ENCODE measurements around the gene ARMH3. TPM values are rescaled to one million over a fixed set of nuclear protein-coding genes. Genes with fewer than 3 reads are reported as not detected.
A peak's percentile ranks its signal among the peaks of the same experiment; 100 is the strongest.

ARMH3 gene
- total RNA-seq, 1 donor from 2014 or later: 23.2 TPM

GRCh38 chr10:101902032-101902819, 153.7 kb downstream of the ARMH3 start:
- FAIRE-seq: no peak

GRCh38 chr10:101901340-101901739, 154.6 kb downstream of the ARMH3 start:
- no peak for DNase-seq (ENCODE audit: low spot score in 2 of 2)

More at GRCh38 chr10:101902032-101902819, 153.7 kb downstream of the ARMH3 start:
- DNase-seq (ENCODE audit: low spot score in 2 of 2): no peak

GRCh38 chr10:101897633-101898032, 158.3 kb downstream of the ARMH3 start:
- FAIRE-seq (no peak), DNase-seq (ENCODE audit: low spot score in 2 of 2) (no peak)

More at GRCh38 chr10:101901340-101901739, 154.6 kb downstream of the ARMH3 start:
- no peak for FAIRE-seq

- DNase-seq (ENCODE audit: low spot score in 2 of 2) (no peak), FAIRE-seq (no peak)
Observed at GRCh38 chr10:101896225-101896877, 159.6 kb downstream of the ARMH3 start.

GRCh38 chr10:101895781-101896180, 160.2 kb downstream of the ARMH3 start:
- FAIRE-seq (peak; percentile 24), DNase-seq (ENCODE audit: low spot score in 2 of 2) (no peak)

- no peak for DNase-seq (ENCODE audit: low spot score in 2 of 2)
- FAIRE-seq: no peak
Observed at GRCh38 chr10:101894742-101895141, 161.2 kb downstream of the ARMH3 start.

GRCh38 chr10:101894266-101894665, 161.7 kb downstream of the ARMH3 start:
- FAIRE-seq (no peak), DNase-seq (ENCODE audit: low spot score in 2 of 2) (no peak)

- DNase-seq (ENCODE audit: low spot score in 2 of 2): no peak
Observed at GRCh38 chr10:101893510-101894120, 162.4 kb downstream of the ARMH3 start.

GRCh38 chr10:101892782-101893391, 163.1 kb downstream of the ARMH3 start:
- FAIRE-seq: no peak
- DNase-seq (ENCODE audit: low spot score in 2 of 2): no peak

More at GRCh38 chr10:101893510-101894120, 162.4 kb downstream of the ARMH3 start:
- FAIRE-seq: no peak

- DNase-seq (ENCODE audit: low spot score in 2 of 2): peak; percentile 35 to 47
- peak; percentile 75 for FAIRE-seq
Observed at GRCh38 chr10:101889256-101890210, 166.4 kb downstream of the ARMH3 start.

- no peak for DNase-seq (ENCODE audit: low spot score in 2 of 2)
- FAIRE-seq: no peak
Observed at GRCh38 chr10:101888251-101888949, 167.6 kb downstream of the ARMH3 start.

GRCh38 chr10:101887775-101888174, 168.2 kb downstream of the ARMH3 start:
- no peak for DNase-seq (ENCODE audit: low spot score in 2 of 2)

GRCh38 chr10:101886521-101887312, 169.3 kb downstream of the ARMH3 start:
- no peak for FAIRE-seq
- no peak for DNase-seq (ENCODE audit: low spot score in 2 of 2)

More at GRCh38 chr10:101887775-101888174, 168.2 kb downstream of the ARMH3 start:
- FAIRE-seq: no peak

- no peak for DNase-seq (ENCODE audit: low spot score in 2 of 2)
- FAIRE-seq: no peak
Observed at GRCh38 chr10:101881036-101881774, 174.8 kb downstream of the ARMH3 start.

- DNase-seq (ENCODE audit: low spot score in 2 of 2) (no peak), FAIRE-seq (no peak)
Observed at GRCh38 chr10:101880232-101880573, 175.8 kb downstream of the ARMH3 start.

GRCh38 chr10:101879456-101880231, 176.3 kb downstream of the ARMH3 start:
- DNase-seq (ENCODE audit: low spot score in 2 of 2) (no peak), FAIRE-seq (no peak)

- FAIRE-seq (no peak), DNase-seq (ENCODE audit: low spot score in 2 of 2) (no peak)
Observed at GRCh38 chr10:101878869-101879268, 177.1 kb downstream of the ARMH3 start.

All from frontal cortex (tissue), 4 donors.